Effector memory CD8-positive, alpha-beta T cell (primary cell): ENCODE results near the gene NRIP1.
"Not testable (repeated sequence)": the region's sequence is repeated elsewhere in the genome, so short reads cannot be mapped to it uniquely, and the experiment has no call there.

Source experiments
- ATAC-seq: fragments of 150-1000 bp; cut with Tn5 transposase; replicated peaks from 2 replicates; pipeline ENCODE4 v1.10.0; 2021; ENCODE audit warnings: mild to moderate bottlenecking, moderate library complexity
- DNase-seq, 3 experiments: peaks; one replicate each; pipeline ENCODE4 v3.0.0; 2021
- H3K27ac Mint-ChIP-seq, 2 donors: one replicate each; pipeline ENCODE4 v1.8.0; 2022; ENCODE audit warnings: mild to moderate bottlenecking in 2 of 2, mixed read lengths in 2 of 2, moderate library complexity in 2 of 2
- H3K27me3 Mint-ChIP-seq, 2 donors: one replicate each; pipeline ENCODE4 v1.8.0; 2022; ENCODE audit warnings: mixed read lengths in 2 of 2
- H3K36me3 Mint-ChIP-seq: one replicate; pipeline ENCODE4 v1.8.0; 2022; ENCODE audit warnings: mild to moderate bottlenecking, moderate library complexity, mixed read lengths; ENCODE audit not compliant: insufficient read depth
- H3K4me1 Mint-ChIP-seq, 2 donors: one replicate each; pipeline ENCODE4 v1.8.0; 2022; ENCODE audit warnings: low read depth in 2 of 2, mixed read lengths in 2 of 2
- H3K4me3 Mint-ChIP-seq, 2 donors: one replicate each; pipeline ENCODE4 v1.8.0; 2022; ENCODE audit warnings: mild to moderate bottlenecking in 2 of 2, mixed read lengths in 2 of 2, moderate library complexity in 2 of 2
- H3K9me3 Mint-ChIP-seq, 2 donors: one replicate each; pipeline ENCODE4 v1.8.0; 2022; ENCODE audit warnings: mixed read lengths in 2 of 2

NRIP1 gene

DNA sequence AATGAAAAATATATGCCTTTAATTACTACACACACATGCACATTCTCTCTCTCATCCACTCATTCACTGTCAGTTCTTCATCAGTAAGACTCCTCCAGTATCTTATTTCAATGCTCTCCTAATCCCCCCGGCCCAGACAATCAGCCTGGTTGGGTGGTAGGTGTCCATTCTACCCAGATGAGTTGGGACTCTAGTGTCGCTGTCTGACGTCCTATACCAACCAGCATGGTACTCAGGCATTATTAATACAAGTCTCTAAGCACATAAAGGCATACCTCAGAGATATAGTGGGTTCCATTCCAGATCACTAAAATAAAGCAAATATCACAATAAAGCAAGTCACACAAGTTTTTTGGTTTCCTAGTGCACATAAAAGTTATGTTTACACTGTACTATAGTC, 19.8 kb downstream of the NRIP1 start:
- peaks cover 12% of the 10 kb centered on the region for H3K36me3 Mint-ChIP-seq
- H3K9me3 Mint-ChIP-seq: no peaks in the 10 kb centered on the region
- no peak overlapping the region for H3K4me3 Mint-ChIP-seq
- no peaks in the 10 kb centered on the region for H3K27me3 Mint-ChIP-seq
- H3K27ac Mint-ChIP-seq: peak overlapping the region in 1 of 2 donors; percentile 21
- no peak for ATAC-seq
- no peak for DNase-seq
- H3K4me1 Mint-ChIP-seq: peaks cover 10 to 21% of the 10 kb centered on the region in 2 donors

DNA sequence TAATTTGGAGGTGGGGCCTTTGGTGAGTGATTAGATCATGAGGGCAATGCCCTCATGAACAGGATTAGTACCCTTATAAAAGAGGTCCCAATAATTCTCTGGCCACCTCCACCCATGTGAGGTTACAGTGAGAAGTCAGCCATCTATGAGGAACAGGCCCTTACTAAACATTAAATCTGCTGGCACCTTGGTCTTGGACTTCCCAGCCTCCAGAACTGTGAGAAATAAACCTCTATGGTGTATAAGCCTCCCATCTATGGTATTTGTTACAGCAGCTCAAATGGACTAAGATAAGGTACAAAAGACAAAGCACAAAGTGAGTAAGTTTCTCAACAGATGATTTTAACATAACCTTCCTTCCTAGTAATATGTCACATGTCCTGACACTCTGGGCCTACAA, 22.3 kb downstream of the NRIP1 start:
- H3K4me3 Mint-ChIP-seq: no peak overlapping the region
- H3K36me3 Mint-ChIP-seq: peaks cover 9% of the 10 kb centered on the region
- H3K9me3 Mint-ChIP-seq: no peaks in the 10 kb centered on the region

DNA sequence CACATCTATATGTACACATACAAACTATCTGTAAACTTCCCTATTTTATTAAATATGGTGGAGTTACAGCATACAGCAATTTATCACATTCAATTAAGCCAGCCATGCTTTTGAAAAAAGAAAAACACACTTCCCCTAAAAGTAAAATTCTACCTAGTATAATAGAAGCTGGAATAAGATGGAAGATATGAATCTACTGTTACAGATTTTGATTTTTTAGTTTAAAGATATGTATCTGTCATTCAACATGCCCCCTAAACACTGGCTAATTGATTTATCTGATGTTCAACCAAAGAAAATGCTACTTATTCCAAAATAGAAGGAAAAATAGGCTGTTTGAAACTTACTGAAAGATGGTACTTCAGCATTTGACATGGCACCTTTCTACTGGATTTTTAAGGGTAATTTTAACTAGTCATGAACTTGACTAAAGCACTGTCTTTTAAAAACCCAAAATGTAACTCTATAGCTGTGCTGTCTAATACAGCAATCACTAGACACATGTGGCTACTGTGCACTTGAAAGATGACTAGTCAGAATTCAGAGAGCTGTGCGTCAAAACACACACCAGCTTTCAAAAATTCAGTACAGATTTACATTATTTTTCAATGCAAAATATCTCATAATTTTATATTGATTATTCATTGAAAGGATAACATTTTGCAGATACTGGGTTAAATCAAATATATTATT, 25.0 kb downstream of the NRIP1 start:
- ATAC-seq: no peak
- no peaks in the 10 kb centered on the region for H3K9me3 Mint-ChIP-seq
- peaks cover 9% of the 10 kb centered on the region for H3K36me3 Mint-ChIP-seq
- peaks cover 10 to 15% of the 10 kb centered on the region in 2 donors for H3K4me1 Mint-ChIP-seq
- H3K27me3 Mint-ChIP-seq: no peaks in the 10 kb centered on the region
- DNase-seq: no peak
- H3K27ac Mint-ChIP-seq: no peak overlapping the region
- H3K4me3 Mint-ChIP-seq: no peak overlapping the region

More for the DNA sequence above, 22.3 kb downstream of the NRIP1 start:
- ATAC-seq: no peak
- Mint-ChIP-seq H3K27me3 (no peaks in the 10 kb centered on the region), H3K27ac (no peak overlapping the region), H3K4me1 (peaks cover 10 to 21% of the 10 kb centered on the region in 2 donors)
- DNase-seq: no peak

DNA sequence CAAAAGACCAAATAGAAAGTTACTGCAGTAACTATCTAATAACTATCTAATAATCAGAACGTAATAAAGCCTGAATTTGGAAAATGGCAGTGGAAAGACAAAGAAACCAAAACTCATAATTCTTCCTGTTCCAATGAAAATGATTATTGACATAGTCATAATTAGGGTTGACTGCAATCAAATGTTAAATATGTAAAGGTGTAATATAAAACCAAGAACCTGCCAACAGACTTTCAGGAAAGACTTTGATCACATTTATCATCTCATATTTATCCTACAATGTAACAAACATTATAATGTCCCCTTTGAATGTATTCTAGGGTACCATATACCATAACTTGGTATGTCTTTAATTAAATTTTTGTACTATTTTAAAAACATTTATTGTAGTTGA, 26.9 kb downstream of the NRIP1 start:
- H3K27ac Mint-ChIP-seq: no peak overlapping the region
- H3K9me3 Mint-ChIP-seq: no peaks in the 10 kb centered on the region
- H3K4me3 Mint-ChIP-seq: no peak overlapping the region
- H3K4me1 Mint-ChIP-seq: peaks cover 8 to 9% of the 10 kb centered on the region in 2 donors
- ATAC-seq (no peak), DNase-seq (no peak)
- H3K36me3 Mint-ChIP-seq: peaks cover 5% of the 10 kb centered on the region
- H3K27me3 Mint-ChIP-seq: no peaks in the 10 kb centered on the region

DNA sequence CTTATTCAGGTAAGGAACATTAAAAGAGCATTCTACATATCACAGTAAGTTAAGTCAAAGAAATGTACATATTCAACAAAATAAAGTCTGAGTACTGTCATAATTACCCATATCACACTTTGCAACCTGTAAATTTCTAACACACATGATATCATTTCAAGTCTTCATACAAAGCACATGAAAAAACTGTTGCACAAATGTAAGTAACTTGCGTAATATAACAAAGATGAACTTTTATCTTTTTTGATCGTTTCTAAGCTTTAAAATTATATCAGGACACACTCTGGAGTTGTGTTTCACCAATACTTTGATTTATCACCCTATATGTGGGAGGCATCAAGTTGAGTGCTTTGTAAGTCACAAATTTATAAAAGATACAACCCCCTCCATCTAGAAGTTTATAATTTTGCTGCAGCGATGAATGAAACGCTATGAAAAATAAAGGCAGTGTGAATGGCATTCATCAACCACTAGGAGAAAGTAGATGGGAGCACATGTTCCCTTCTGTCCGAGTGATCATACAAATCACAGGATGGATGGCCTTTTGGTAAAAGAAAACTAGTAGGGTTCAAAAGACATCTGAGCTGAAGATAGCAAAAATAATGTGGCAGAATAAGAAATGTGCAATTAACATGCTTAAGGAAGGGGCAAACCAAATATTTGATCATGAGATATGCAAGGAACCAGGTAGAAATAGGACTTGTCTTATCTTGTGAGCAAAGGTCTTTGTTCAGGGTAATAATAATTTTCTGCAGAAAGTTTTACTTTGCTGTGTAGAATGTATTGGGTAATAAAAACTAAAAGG, 27.5 kb downstream of the NRIP1 start:
- peaks cover 5% of the 10 kb centered on the region for H3K36me3 Mint-ChIP-seq
- no peaks in the 10 kb centered on the region for H3K27me3 Mint-ChIP-seq
- H3K4me3 Mint-ChIP-seq: no peak overlapping the region
- DNase-seq (no peak), ATAC-seq (no peak)
- H3K9me3 Mint-ChIP-seq: no peaks in the 10 kb centered on the region
- H3K4me1 Mint-ChIP-seq: peaks cover 4 to 9% of the 10 kb centered on the region in 2 donors
- H3K27ac Mint-ChIP-seq: no peak overlapping the region

DNA sequence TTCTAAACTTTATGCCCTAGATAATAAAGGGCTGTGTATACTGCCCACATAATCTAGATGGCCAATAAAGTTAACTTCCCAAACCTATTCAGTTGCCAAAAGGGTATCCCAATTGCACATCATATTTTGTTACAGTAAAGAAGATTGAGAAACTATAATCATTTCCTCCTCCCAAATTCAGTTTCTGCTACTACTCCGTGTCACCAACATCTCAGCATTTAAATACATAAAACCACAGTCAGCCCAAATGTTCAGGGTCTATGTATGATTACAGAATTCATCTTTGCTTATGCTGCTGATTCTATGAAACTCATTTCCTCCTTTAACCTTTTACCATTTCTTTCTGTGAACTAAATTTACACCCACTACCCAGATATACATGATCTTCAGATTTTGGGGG, 28.6 kb downstream of the NRIP1 start:
- Mint-ChIP-seq H3K9me3 (no peaks in the 10 kb centered on the region), H3K27me3 (no peaks in the 10 kb centered on the region), H3K27ac (peak overlapping the region in 1 of 2 donors; percentile 17), H3K4me3 (no peak overlapping the region), H3K36me3 (peaks cover 4% of the 10 kb centered on the region), H3K4me1 (peaks cover 4 to 9% of the 10 kb centered on the region in 2 donors)
- no peak for ATAC-seq
- no peak for DNase-seq

DNA sequence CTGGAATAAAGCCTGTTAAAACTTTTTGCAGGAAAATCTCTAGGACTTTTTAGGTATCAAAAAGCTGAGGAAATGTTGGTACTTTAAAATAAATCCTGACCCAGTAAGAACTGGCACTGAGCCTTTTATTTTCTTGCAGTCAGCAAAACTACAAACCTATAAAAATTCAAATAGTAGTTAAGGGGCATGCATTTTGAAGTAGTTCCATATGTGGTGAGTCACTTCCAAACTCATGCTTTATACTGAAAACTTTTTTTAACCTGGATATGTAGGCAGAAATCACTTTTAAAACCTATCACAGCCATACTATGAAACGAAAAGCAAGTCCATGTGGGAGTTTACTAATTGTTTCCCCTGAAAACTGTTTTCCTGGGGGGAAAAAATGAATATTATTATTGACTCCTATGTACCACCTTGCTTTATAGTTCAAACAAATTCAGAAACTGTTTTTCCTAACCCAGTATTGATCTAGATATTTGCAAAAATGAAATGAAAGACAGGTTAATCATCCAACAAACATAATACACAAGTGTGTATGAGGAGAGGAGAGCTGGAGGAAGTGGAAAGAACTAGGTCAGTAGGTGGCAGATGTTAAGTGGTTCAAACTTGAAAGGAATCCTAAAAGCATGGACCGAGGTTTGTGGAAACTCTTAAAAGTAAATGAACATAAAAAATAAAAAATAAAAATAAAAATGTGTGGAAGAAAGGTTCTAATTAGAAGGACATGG, 30.5 kb downstream of the NRIP1 start:
- no peak overlapping the region for H3K27ac Mint-ChIP-seq
- H3K4me1 Mint-ChIP-seq: peaks cover 6 to 14% of the 10 kb centered on the region in 2 donors
- peak; percentile 64 for ATAC-seq
- no peaks in the 10 kb centered on the region for H3K9me3 Mint-ChIP-seq
- no peaks in the 10 kb centered on the region for H3K36me3 Mint-ChIP-seq
- H3K27me3 Mint-ChIP-seq: no peaks in the 10 kb centered on the region
- no peak overlapping the region for H3K4me3 Mint-ChIP-seq
- no peak for DNase-seq

DNA sequence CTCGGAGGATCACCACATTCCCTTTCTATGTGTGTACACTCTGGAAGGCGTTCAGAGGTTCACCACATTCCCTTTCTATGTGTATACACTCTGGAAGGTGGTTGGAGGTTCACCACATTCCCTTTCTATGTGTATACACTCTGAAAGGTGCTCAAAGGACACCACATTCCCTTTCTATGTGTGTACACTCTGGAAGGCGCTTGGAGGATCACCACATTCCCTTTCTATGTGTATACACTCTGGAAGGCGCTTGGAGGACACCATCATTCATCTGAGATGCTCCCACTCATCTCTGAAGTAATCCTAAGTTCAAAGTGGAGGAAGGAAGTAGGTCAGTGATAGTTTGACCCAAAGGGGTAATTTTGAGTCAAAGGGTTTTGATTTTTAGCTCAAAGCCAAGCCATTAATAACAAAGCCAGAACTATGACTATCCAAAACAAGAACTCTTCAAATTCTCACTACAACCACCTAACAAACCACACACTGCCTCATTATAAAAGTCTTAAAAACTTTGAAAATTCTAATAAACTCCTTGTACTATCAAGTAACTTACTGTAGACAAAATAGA, 32.9 kb downstream of the NRIP1 start:
- H3K4me1 Mint-ChIP-seq: peaks cover 12 to 18% of the 10 kb centered on the region in 2 donors
- H3K9me3 Mint-ChIP-seq: no peaks in the 10 kb centered on the region
- ATAC-seq: no peak
- H3K27ac Mint-ChIP-seq: no peak overlapping the region
- H3K36me3 Mint-ChIP-seq: no peaks in the 10 kb centered on the region
- H3K4me3 Mint-ChIP-seq: no peak overlapping the region
- DNase-seq: no peak
- no peaks in the 10 kb centered on the region for H3K27me3 Mint-ChIP-seq

DNA sequence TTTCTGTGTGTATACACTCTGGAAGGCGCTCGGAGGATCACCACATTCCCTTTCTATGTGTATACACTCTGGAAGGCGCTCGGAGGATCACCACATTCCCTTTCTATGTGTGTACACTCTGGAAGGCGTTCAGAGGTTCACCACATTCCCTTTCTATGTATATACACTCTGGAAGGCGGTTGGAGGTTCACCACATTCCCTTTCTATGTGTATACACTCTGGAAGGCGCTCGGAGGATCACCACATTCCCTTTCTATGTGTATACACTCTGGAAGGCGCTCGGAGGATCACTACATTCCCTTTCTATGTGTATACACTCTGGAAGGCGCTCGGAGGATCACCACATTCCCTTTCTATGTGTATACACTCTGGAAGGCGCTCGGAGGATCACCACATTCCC, 33.4 kb downstream of the NRIP1 start:
- not testable (repeated sequence) for H3K36me3 Mint-ChIP-seq, H3K4me3 Mint-ChIP-seq, DNase-seq, H3K27ac Mint-ChIP-seq, H3K9me3 Mint-ChIP-seq, H3K27me3 Mint-ChIP-seq, ATAC-seq
- H3K4me1 Mint-ChIP-seq: peaks cover 15 to 19% of the 10 kb centered on the region in 2 donors

DNA sequence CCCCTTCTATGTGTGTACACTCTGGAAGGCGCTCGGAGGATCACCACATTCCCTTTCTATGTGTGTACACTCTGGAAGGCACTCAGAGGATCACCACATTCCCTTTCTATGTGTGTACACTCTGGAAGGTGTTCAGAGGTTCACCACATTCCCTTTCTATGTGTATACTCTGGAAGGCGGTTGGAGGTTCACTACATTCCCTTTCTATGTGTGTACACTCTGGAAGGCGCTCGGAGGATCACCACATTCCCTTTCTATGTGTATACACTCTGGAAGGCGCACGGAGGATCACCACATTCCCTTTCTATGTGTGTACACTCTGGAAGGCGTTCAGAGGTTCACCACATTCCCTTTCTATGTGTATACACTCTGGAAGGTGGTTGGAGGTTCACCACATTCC, 33.9 kb downstream of the NRIP1 start:
- H3K4me3 Mint-ChIP-seq, H3K36me3 Mint-ChIP-seq, H3K9me3 Mint-ChIP-seq, DNase-seq, ATAC-seq, H3K27me3 Mint-ChIP-seq, H3K27ac Mint-ChIP-seq: not testable (repeated sequence)
- peaks cover 13 to 18% of the 10 kb centered on the region in 2 donors for H3K4me1 Mint-ChIP-seq

DNA sequence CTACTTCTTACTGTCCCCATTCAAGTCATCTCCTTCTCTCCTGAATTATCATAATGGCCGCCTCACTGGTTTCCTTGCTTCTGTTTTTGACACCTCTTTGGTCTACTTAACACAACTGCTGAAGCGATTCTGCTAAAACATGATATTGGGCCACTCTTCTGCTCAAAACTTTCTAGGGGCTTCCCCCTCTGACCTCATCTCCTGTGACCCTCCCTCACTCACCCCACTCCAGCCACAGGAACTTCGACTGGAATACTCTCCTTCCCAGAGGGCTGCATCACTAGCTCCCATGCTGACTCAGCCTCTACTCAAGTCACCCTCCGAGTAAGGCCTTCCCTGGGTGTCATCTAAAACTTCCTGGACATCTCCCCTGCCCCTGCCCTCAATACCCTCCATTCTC, 35.7 kb downstream of the NRIP1 start:
- Mint-ChIP-seq H3K27me3 (no peaks in the 10 kb centered on the region), H3K27ac (peak overlapping the region in 1 of 2 donors; percentile 1), H3K36me3 (no peaks in the 10 kb centered on the region), H3K4me1 (peaks cover 13 to 30% of the 10 kb centered on the region in 2 donors), H3K4me3 (no peak overlapping the region), H3K9me3 (no peaks in the 10 kb centered on the region)
- DNase-seq: no peak
- no peak for ATAC-seq

DNA sequence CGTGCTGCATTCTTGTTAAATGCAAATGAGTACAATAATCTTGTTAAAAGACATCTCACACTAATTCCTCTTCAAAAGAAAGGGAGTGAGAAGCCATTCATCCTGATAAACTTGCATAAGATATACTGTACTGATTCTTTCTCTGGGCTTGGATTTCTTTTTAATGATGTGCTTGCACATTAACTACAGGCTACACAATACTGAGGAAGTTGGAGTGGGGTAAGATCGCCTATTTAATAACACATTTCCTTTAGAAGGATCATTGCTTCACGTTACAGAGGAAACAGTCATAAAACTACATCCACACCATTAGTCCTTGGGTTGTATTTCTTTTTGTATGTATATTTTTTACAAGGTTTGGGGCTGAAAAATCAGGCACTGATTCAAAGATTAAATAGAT, 36.6 kb downstream of the NRIP1 start:
- no peak for DNase-seq
- no peak for ATAC-seq
- H3K9me3 Mint-ChIP-seq: no peaks in the 10 kb centered on the region
- no peak overlapping the region for H3K4me3 Mint-ChIP-seq
- H3K27ac Mint-ChIP-seq: no peak overlapping the region
- H3K36me3 Mint-ChIP-seq: no peaks in the 10 kb centered on the region
- no peaks in the 10 kb centered on the region for H3K27me3 Mint-ChIP-seq
- peaks cover 13 to 30% of the 10 kb centered on the region in 2 donors for H3K4me1 Mint-ChIP-seq

DNA sequence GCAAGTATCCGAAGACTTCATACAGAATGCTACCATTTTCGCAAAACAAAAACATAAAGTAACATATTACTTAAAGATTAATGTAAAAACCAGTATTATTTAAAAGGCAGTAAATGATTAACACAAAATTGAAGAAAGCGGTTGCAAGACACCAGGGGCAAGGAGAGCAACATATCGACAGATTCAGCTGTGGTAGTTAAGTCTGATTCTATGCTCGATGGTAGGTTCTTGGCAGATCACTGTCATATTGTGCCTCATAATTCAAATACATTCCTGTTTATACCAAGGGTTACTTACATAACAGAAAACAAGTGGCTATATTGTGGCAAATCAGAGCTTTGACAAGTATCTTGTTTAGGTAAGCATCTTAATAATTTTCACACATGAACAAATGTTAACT, 37.7 kb downstream of the NRIP1 start:
- no peak for ATAC-seq
- DNase-seq: no peak
- peaks cover 13 to 30% of the 10 kb centered on the region in 2 donors for H3K4me1 Mint-ChIP-seq
- H3K4me3 Mint-ChIP-seq: no peak overlapping the region
- no peak overlapping the region for H3K27ac Mint-ChIP-seq
- no peaks in the 10 kb centered on the region for H3K27me3 Mint-ChIP-seq
- no peaks in the 10 kb centered on the region for H3K9me3 Mint-ChIP-seq
- H3K36me3 Mint-ChIP-seq: no peaks in the 10 kb centered on the region
